GM18867 (cell line): ENCODE data around the gene PTPRN2.

Experiments
- ATAC-seq: cut with Tn5 transposase; IDR thresholded peaks from one replicate; pipeline ENCODE4 v1.9.1; 2021; ENCODE audit warnings: mild to moderate bottlenecking, moderate library complexity; ENCODE audit not compliant: unreplicated experiment

PTPRN2 gene

GRCh38 chr7:158494643-158495042, 93.0 kb downstream of the PTPRN2 start:
- ATAC-seq: no peak

- ATAC-seq: peak; percentile 45
These were observed 93.4 kb downstream of the PTPRN2 start for GRCh38 chr7:158494162-158494586.

- ATAC-seq: no peak
These were observed 95.3 kb downstream of the PTPRN2 start for GRCh38 chr7:158492367-158492764.

- ATAC-seq: no peak
These were observed 96.5 kb downstream of the PTPRN2 start for GRCh38 chr7:158491094-158491493.

- no peak for ATAC-seq
These were observed 97.3 kb downstream of the PTPRN2 start for GRCh38 chr7:158490171-158490782.

- ATAC-seq: no peak
These were observed 98.0 kb downstream of the PTPRN2 start for GRCh38 chr7:158489462-158490155.

- ATAC-seq: no peak
These were observed 99.2 kb downstream of the PTPRN2 start for GRCh38 chr7:158488181-158488971.

- ATAC-seq: no peak
These were observed 99.9 kb downstream of the PTPRN2 start for GRCh38 chr7:158487631-158488151.

- no peak for ATAC-seq
These were observed 100.7 kb downstream of the PTPRN2 start for GRCh38 chr7:158486919-158487318.

- ATAC-seq: no peak
These were observed 102.7 kb downstream of the PTPRN2 start for GRCh38 chr7:158484801-158485531.

GRCh38 chr7:158482480-158482879, 105.1 kb downstream of the PTPRN2 start:
- ATAC-seq: no peak

GRCh38 chr7:158479664-158480025, 108.0 kb downstream of the PTPRN2 start:
- no peak for ATAC-seq

GRCh38 chr7:158479021-158479663, 108.5 kb downstream of the PTPRN2 start:
- ATAC-seq: no peak

- no peak for ATAC-seq
These were observed 109.8 kb downstream of the PTPRN2 start for GRCh38 chr7:158477866-158478265.

- ATAC-seq: no peak
These were observed 111.2 kb downstream of the PTPRN2 start for GRCh38 chr7:158476331-158476932.

- ATAC-seq: no peak
These were observed 112.0 kb downstream of the PTPRN2 start for GRCh38 chr7:158475679-158476052.

GRCh38 chr7:158475036-158475678, 112.5 kb downstream of the PTPRN2 start:
- ATAC-seq: no peak

GRCh38 chr7:158474488-158474887, 113.1 kb downstream of the PTPRN2 start:
- ATAC-seq: no peak

- ATAC-seq: no peak
These were observed 113.7 kb downstream of the PTPRN2 start for GRCh38 chr7:158473946-158474345.

- no peak for ATAC-seq
These were observed 114.4 kb downstream of the PTPRN2 start for GRCh38 chr7:158473221-158473620.
